H9 (cell line): ENCODE measurements around the gene STX3. TPM values are rescaled to one million over a fixed set of nuclear protein-coding genes. Genes with fewer than 3 reads are reported as not detected.

Experiments used
- DNase-seq: peaks from one replicate; pipeline ENCODE4 v3.0.0-alpha.2; 2017
- H2AFZ ChIP-seq: one replicate; pipeline ENCODE4 v1.6.1; 2013; ENCODE audit warnings: mild to moderate bottlenecking, low read length, control low read depth, moderate library complexity
- H2AK5ac ChIP-seq: 2 replicates; pipeline ENCODE4 v1.6.1; 2013; ENCODE audit warnings: low read length, control low read depth, mixed read lengths; ENCODE audit not compliant: insufficient read length
- H2BK120ac ChIP-seq: one replicate; pipeline ENCODE4 v1.6.1; 2013; ENCODE audit warnings: low read depth, mild to moderate bottlenecking, low read length, control low read depth, inconsistent platforms; ENCODE audit not compliant: poor library complexity, severe bottlenecking
- H2BK12ac ChIP-seq: 2 replicates; pipeline ENCODE4 v1.6.1; 2013; ENCODE audit warnings: low read length, control low read depth, mixed read lengths, low read depth; ENCODE audit not compliant: insufficient read length
- H2BK15ac ChIP-seq: 2 replicates; pipeline ENCODE4 v1.6.1; 2013; ENCODE audit warnings: low read depth, low read length, control low read depth
- H2BK20ac ChIP-seq: one replicate; pipeline ENCODE4 v1.6.1; 2013; ENCODE audit warnings: low read depth, mild to moderate bottlenecking, low read length, control low read depth, inconsistent platforms; ENCODE audit not compliant: poor library complexity, severe bottlenecking
- H2BK5ac ChIP-seq: 2 replicates; pipeline ENCODE4 v1.6.1; 2013; ENCODE audit warnings: low read length, control low read depth, mixed read lengths; ENCODE audit not compliant: insufficient read length
- H3K14ac ChIP-seq: 2 replicates; pipeline ENCODE4 v1.6.1; 2013; ENCODE audit warnings: low read length, control low read depth; ENCODE audit not compliant: insufficient read depth
- H3K18ac ChIP-seq: 2 replicates; pipeline ENCODE4 v1.6.1; 2013; ENCODE audit warnings: low read depth, mild to moderate bottlenecking, mixed read lengths, low read length, control low read depth; ENCODE audit not compliant: insufficient read length
- H3K23ac ChIP-seq: 2 replicates; pipeline ENCODE4 v1.6.1; 2013; ENCODE audit warnings: low read length, control low read depth, mixed read lengths, low read depth; ENCODE audit not compliant: insufficient read length
- H3K23me2 ChIP-seq: 2 replicates; pipeline ENCODE4 v1.6.1; 2013; ENCODE audit warnings: low read depth, mild to moderate bottlenecking, mixed read lengths, low read length, control low read depth; ENCODE audit not compliant: insufficient read length, poor library complexity, severe bottlenecking
- H3K27ac ChIP-seq: 2 replicates; pipeline ENCODE4 v1.5.1; 2013; ENCODE audit warnings: low read length, control low read depth, mixed read lengths, low read depth; ENCODE audit not compliant: insufficient read length
- H3K27me3 ChIP-seq: 2 replicates; pipeline ENCODE4 v1.6.1; 2013; ENCODE audit warnings: low read length, control low read depth, inconsistent platforms; ENCODE audit not compliant: insufficient read depth
- H3K4ac ChIP-seq: 2 replicates; pipeline ENCODE4 v1.6.1; 2013; ENCODE audit warnings: low read depth, mild to moderate bottlenecking, control low read depth, inconsistent platforms, low read length, moderate library complexity
- H3K4me1 ChIP-seq: 2 replicates; pipeline ENCODE4 v1.6.1; 2013; ENCODE audit warnings: low read length, control low read depth, inconsistent platforms; ENCODE audit not compliant: insufficient read depth
- H3K4me2 ChIP-seq: 2 replicates; pipeline ENCODE4 v1.6.1; 2013; ENCODE audit warnings: low read length, control low read depth, mixed read lengths; ENCODE audit not compliant: insufficient read length, insufficient read depth
- H3K56ac ChIP-seq: 2 replicates; pipeline ENCODE4 v1.6.1; 2013; ENCODE audit warnings: low read depth, mild to moderate bottlenecking, mixed read lengths, low read length, control low read depth; ENCODE audit not compliant: insufficient read length
- H3K79me1 ChIP-seq: 2 replicates; pipeline ENCODE4 v1.6.1; 2013; ENCODE audit warnings: low read depth, mild to moderate bottlenecking, moderate library complexity, low read length, control low read depth, inconsistent platforms; ENCODE audit not compliant: insufficient read depth, poor library complexity, severe bottlenecking
- H3K79me2 ChIP-seq: 2 replicates; pipeline ENCODE4 v1.6.1; 2013; ENCODE audit warnings: low read length, control low read depth, inconsistent platforms; ENCODE audit not compliant: insufficient read depth
- H3K9ac ChIP-seq: 2 replicates; pipeline ENCODE4 v1.6.1; 2013; ENCODE audit warnings: low read length, control low read depth, mixed read lengths; ENCODE audit not compliant: insufficient read length; ENCODE audit errors: extremely low read depth
- H3K9me3 ChIP-seq: one replicate; pipeline ENCODE4 v1.6.1; 2013; ENCODE audit warnings: low read depth, low read length, inconsistent platforms; ENCODE audit not compliant: control insufficient read depth
- H3T11ph ChIP-seq: one replicate; pipeline ENCODE4 v1.6.1; 2013; ENCODE audit warnings: mild to moderate bottlenecking, low read length, control low read depth, inconsistent platforms
- H4K20me1 ChIP-seq: one replicate; pipeline ENCODE4 v1.6.1; 2013; ENCODE audit not compliant: control insufficient read depth, insufficient read length, insufficient read depth
- H4K5ac ChIP-seq: 2 replicates; pipeline ENCODE4 v1.6.1; 2013; ENCODE audit warnings: low read depth, mild to moderate bottlenecking, mixed read lengths, low read length, control low read depth; ENCODE audit not compliant: insufficient read length
- H4K8ac ChIP-seq: replicated peaks from 2 replicates; pipeline ENCODE4 v1.6.1; 2013; ENCODE audit warnings: low read length, control low read depth, mixed read lengths, low read depth; ENCODE audit not compliant: insufficient read length
- H4K91ac ChIP-seq: 2 replicates; pipeline ENCODE4 v1.6.1; 2013; ENCODE audit warnings: low read depth, mild to moderate bottlenecking, moderate library complexity, mixed read lengths, low read length, control low read depth; ENCODE audit not compliant: insufficient read length
- H3K27ac Mint-ChIP-seq, 3 experiments: 2 replicates in 2 of 3; 3 replicates in 1 of 3; pipeline ENCODE4 v1.8.0; 2020 to 2021; ENCODE audit warnings: mixed read lengths in 3 of 3, mild to moderate bottlenecking in 1 of 3, moderate library complexity in 1 of 3
- H3K27me3 Mint-ChIP-seq: 2 replicates; pipeline ENCODE4 v1.8.0; 2021; ENCODE audit warnings: low read depth, mild to moderate bottlenecking, moderate library complexity, mixed read lengths
- H3K36me3 Mint-ChIP-seq, 3 experiments: 2 replicates in 2 of 3; 3 replicates in 1 of 3; pipeline ENCODE4 v1.8.0; 2020 to 2021; ENCODE audit warnings: low read depth in 3 of 3, mixed read lengths in 3 of 3; ENCODE audit not compliant: insufficient read depth in 1 of 3
- H3K4me1 Mint-ChIP-seq, 2 experiments: 2 replicates each; pipeline ENCODE4 v1.8.0; 2020; ENCODE audit warnings: mixed read lengths in 2 of 2
- H3K4me3 Mint-ChIP-seq, 2 experiments: 2 replicates in 1 of 2; 3 replicates in 1 of 2; pipeline ENCODE4 v1.8.0; 2020 to 2021; ENCODE audit warnings: mild to moderate bottlenecking in 2 of 2, mixed read lengths in 2 of 2, moderate library complexity in 1 of 2
- H3K9me3 Mint-ChIP-seq, 2 experiments: 2 replicates in 1 of 2; 3 replicates in 1 of 2; pipeline ENCODE4 v1.8.0; 2020; ENCODE audit warnings: mild to moderate bottlenecking in 2 of 2, mixed read lengths in 2 of 2, moderate library complexity in 1 of 2
- WGBS: extraction: QIAGEN DNeasy Blood & Tissue Kit; methylation state at CpG from one replicate; pipeline ENCODE4 v1.1.7; 2013; ENCODE audit warnings: missing lambda C conversion rate, low lambda C conversion rate, mixed read lengths; ENCODE audit not compliant: insufficient read length; ENCODE audit errors: extremely low coverage; 5-methylcytosine and 5-hydroxymethylcytosine counted together
- total RNA-seq: library from RNA; stranded (reverse); gene quantifications from 2 replicates; pipeline ENCODE4 v1.2.1, GENCODE V29; 2021
- TF ChIP-seq, protein P1 (sequence below): fragments of 200-600 bp; sonication (generic); conservative IDR thresholded peaks from 3 replicates; pipeline ENCODE4 v1.8.0; 2021; ENCODE audit warnings: antibody characterized with exemption, mild to moderate bottlenecking

STX3 gene
- total RNA-seq, 1 experiment from 2014 or later = 41.0 TPM

DNA sequence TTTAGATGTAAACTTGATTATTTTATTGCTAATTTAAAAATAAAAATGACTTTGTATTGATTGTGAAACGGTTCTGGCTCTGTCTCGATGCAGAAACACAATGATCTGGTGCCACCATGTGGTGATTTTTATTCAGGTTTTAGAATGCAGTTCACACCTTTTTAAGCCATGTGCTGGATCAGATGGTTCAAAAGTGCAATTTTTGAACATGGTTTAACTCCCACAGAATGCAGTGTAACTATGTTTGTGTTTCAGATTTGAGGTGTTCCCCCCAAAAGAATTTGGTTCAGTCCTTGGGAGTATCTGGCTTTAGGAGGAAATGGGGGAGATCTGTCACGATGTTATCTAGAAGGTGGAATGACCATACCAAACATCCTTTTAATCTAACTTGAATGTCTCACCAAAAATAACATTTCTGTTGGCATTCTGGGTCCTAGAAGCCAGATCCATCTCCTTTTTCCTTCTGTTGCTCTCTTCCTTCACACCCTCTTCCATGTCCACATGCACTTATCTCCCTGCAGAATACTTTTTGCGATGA lies 47.5 kb downstream of the STX3 start:
- Histone ChIP-seq H2AK5ac (no peak overlapping the region), H3K9me3 (no peaks in the 10 kb centered on the region), H3K27ac (no peak overlapping the region), H4K20me1 (no peaks in the 10 kb centered on the region), H3K23ac (no peak overlapping the region), H3K56ac (no peak overlapping the region), H3K79me1 (no peaks in the 10 kb centered on the region), H2AFZ (no peak overlapping the region), H2BK15ac (no peak overlapping the region), H3K9ac (no peak overlapping the region), H3K23me2 (no peaks in the 10 kb centered on the region), H4K8ac (no peak overlapping the region), H3K18ac (no peak overlapping the region), H2BK12ac (no peak overlapping the region), H4K91ac (no peak overlapping the region), H2BK120ac (no peak overlapping the region), H3K4me1 (no peaks in the 10 kb centered on the region), H3K4ac (no peak overlapping the region), H3K14ac (no peak overlapping the region), H3K4me2 (no peak overlapping the region), H3T11ph (no peak overlapping the region), H2BK20ac (no peak overlapping the region), H4K5ac (no peak overlapping the region), H2BK5ac (no peak overlapping the region), H3K27me3 (no peaks in the 10 kb centered on the region), H3K79me2 (no peaks in the 10 kb centered on the region)
- H3K36me3 Mint-ChIP-seq = peaks cover 13 to 44% (median 36%) of the 10 kb centered on the region in 3 experiments; a peak in 6 of 7 replicates
- no peak overlapping the region for H3K4me3 Mint-ChIP-seq
- no peak overlapping the region for H3K27ac Mint-ChIP-seq
- TF ChIP-seq, protein P1, sequence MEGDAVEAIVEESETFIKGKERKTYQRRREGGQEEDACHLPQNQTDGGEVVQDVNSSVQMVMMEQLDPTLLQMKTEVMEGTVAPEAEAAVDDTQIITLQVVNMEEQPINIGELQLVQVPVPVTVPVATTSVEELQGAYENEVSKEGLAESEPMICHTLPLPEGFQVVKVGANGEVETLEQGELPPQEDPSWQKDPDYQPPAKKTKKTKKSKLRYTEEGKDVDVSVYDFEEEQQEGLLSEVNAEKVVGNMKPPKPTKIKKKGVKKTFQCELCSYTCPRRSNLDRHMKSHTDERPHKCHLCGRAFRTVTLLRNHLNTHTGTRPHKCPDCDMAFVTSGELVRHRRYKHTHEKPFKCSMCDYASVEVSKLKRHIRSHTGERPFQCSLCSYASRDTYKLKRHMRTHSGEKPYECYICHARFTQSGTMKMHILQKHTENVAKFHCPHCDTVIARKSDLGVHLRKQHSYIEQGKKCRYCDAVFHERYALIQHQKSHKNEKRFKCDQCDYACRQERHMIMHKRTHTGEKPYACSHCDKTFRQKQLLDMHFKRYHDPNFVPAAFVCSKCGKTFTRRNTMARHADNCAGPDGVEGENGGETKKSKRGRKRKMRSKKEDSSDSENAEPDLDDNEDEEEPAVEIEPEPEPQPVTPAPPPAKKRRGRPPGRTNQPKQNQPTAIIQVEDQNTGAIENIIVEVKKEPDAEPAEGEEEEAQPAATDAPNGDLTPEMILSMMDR = peak; percentile 71
- no peak for DNase-seq
- WGBS = no CpG with 5 or more reads among the region's 4 CpGs
- H3K9me3 Mint-ChIP-seq = no peaks in the 10 kb centered on the region
- H3K4me1 Mint-ChIP-seq = peaks cover 4 to 9% of the 10 kb centered on the region in 2 experiments; a peak in 3 of 4 replicates
- H3K27me3 Mint-ChIP-seq = no peaks in the 10 kb centered on the region; the same call in 1 of the 2 replicates
